ENCODE measurements around the gene ZNF132.
A peak's percentile ranks its signal among the peaks of the same experiment; 100 is the strongest.
"Not testable (repeated sequence)": the region's sequence is repeated elsewhere in the genome, so short reads cannot be mapped to it uniquely, and the experiment has no call there.

Gene ZNF132

DNA sequence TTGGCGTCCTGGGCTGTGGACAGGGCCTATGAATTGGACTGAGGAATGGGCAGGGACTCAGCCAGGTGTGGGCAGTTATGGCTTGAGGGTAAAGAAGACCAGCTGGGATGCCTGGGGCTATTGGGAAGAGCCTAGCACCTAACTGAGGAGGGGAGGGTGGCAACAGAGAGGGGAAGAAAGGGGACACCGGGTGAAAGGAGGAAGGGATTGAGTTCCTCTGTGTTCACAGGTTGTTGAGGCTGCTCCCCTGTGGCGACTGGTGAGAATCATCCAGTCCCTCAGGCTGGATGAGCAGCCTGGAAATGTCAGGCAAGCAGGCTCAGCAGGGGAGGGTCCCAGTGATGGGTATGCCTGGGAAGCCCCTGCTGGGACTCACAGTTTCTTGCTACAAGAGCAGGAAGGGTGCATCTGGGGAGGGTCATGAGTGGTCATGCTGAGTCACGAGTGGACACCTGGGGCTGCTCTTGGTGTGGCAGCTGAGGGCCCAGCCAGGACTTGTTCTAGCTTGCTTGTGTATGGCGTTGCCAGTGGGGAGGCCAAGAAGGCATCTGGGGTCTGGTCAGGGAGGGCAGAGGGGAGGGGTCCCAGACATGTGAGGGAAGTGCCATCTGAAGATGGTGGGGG, 28.4 kb upstream of the ZNF132 start:
- DNase-seq (ENCODE audit: low read depth in 2 of 3, low spot score in 2 of 3): no peak

DNA sequence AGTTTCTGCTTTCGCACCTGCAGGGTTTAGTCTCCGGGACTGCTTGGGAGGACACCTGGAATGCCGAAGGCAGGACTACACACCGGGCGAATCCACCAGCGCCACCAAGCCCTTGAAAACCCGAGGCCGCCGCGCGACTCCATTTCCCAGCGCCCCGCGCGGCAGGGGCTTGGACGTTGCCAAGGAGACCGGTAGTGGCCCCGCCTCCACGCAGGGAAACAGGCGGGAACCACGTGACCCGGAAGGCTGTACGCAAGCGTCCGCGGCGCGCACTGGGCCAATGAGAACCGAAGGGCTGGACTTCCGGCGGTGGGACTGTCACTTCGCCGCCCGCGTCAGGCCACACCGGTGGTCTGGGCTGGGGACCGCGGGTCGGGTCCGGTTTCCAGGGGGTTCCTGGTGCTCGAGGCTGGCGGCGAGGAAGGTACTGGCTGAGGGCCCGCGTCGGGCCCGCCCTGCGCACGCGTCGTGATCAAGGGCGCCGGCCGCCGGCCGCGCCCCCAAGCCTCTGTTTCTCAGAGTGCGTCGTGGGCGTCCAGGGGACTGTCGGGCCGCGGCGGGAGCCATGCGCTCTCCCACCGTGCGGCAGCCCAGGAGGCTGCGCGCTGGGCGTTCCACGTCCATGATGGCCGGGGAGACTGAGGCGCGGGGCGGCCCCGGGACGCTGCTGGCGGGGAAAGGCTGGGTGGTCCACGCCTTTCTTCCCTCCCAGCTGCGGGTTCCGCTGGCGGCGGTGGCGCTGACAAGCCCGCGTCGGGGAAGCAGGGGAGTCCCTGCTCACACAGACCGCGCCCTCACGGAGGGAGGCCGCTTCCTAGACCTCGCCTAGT, 27.0 kb upstream of the ZNF132 start, which contains the start of gene ZNF324:
Gene ZNF324, plus strand, starts transcription at position 321 of the 830 bp plus-strand sequence. CDS start 2,106 bp downstream, outside the sequence.
- DNase-seq (ENCODE audit: low read depth in 2 of 3, low spot score in 2 of 3): peak; percentile 94 to 96 (median 95)

DNA sequence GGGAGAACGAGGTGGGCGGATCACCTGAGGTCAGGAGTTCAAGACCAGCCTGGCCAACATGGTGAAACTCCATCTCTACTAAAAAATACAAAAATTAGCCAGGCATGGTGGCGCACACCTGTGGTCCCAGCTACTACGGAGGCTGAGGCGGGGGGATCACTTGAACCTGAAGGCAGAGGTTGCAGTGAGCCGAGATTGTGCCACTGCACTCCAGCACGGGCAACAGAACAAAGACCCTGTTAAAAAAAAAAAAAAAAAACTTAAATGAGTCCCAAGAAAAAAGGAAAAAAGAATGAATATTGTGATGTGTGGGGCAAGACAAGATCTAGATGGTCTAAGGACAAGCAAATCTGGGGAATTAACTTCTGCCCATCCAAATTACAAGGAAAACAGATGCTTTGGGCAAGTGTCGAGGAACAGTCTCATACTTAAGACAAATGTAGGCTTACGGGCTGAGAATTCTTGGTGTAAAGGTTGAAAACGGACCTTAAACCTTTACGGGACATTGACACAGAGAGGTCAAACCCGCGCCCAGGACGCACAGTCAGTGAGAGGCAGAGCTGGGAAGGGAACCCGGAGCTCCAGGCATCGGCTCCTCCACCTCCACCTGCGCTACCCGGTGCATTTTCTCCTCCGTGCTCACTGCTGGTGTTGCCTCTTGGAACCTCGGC, 26.3 kb upstream of the ZNF132 start:
- DNase-seq (ENCODE audit: low read depth in 2 of 3, low spot score in 2 of 3): no peak

DNA sequence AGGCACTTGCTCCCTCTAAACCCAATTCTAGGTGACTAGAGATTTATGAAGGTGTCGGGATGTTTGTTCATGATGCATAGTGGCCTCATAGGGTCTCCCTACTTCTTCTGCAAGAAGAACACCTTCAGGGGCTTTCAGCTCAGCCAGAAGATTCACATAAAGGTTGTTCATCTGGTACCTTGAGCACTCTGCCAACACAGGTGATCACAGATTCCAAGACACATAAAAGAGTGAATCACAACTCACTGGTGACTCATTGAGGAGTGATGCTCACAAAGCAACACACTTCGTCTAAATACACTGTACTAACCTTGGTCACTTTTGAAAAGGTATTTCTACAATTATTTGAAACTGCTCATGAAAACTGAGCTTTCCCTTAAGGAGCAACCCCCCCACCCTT, 20.1 kb upstream of the ZNF132 start:
- DNase-seq (ENCODE audit: low read depth in 2 of 3, low spot score in 2 of 3): no peak

DNA sequence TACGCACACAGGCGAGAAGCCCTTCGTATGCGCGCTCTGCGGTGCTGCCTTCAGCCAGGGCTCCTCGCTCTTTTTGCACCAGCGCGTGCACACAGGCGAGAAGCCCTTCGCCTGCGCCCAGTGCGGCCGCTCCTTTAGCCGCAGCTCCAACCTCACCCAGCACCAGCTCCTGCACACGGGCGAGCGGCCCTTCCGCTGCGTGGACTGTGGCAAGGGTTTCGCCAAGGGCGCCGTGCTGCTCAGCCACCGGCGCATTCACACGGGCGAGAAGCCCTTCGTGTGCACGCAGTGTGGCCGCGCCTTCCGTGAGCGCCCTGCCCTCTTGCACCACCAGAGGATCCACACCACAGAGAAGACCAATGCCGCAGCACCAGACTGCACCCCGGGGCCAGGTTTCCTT, 16.2 kb upstream of the ZNF132 start:
- no peak for DNase-seq (ENCODE audit: low read depth in 2 of 3, low spot score in 2 of 3)

DNA sequence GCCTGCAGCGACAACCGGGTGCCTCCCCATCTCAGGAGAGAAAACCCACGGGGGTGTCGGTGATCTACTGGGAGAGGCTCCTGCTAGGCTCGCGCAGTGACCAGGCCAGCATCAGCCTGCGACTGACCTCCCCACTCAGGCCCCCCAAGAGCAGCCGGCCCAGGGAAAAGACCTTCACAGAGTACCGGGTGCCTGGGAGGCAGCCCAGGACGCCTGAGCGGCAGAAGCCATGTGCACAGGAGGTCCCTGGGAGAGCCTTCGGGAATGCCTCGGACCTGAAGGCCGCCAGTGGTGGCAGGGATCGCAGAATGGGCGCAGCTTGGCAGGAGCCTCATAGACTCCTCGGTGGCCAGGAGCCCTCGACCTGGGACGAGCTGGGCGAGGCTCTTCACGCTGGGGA, 15.4 kb upstream of the ZNF132 start:
- no peak for DNase-seq (ENCODE audit: low read depth in 2 of 3, low spot score in 2 of 3)

DNA sequence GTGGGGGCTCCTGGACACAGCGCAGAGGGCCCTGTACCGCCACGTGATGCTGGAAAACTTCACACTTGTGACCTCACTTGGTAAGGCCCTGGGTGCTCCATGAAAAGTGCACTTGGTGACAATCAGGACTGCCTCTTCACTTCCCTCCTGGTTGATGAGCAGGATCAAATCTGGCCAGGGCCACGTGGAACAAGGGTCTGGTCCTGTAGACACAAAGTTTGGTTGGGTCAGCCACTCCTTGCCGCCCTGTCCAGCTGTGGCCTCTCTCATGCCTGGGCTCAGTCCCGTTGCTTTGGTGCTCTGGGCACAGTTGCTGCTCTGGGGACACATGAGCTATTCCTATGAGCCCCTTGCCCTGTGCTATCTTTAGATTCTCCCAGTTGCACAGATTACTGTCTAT, 13.8 kb upstream of the ZNF132 start:
- no peak for DNase-seq (ENCODE audit: low read depth in 2 of 3, low spot score in 2 of 3)

DNA sequence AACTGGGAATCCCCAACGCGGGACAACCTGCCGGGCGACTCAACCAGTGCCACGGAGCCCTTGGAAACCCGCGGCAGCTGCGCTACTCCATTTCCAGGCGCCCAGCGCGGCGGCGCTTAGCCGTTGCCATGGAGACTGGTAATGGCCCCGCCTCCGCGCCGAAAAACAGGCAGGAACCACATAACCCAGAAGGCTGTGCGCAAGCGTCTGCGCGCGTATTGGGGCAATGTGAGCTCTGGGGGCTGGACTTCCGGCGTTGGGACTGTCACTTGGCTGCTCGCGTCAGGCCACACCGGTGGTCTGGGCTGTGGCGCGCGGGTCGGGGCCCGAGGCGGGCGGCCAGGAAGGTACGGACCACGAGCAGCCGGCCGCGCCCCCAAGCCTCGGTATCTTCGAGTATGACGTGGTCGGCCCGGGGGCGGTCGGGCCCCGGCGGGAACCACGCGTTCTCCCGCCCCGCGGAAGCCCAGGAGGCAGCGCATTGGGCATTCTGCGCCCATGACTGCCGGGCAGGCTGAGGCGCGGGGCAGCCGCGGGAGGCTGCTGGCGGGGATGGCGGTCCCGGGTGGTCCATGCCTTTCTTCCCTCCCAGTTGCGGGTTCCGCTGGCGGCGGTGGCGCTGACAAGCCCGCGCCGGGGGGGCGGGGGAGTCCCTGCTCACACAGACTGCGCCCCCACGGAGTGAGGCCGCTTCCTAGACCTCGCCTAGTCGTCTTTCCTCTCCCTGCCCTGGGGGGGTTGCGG, 11.6 kb upstream of the ZNF132 start, which contains the start of gene ZNF324B:
Gene ZNF324B, plus strand, starts transcription at position 265 of the 744 bp plus-strand sequence. CDS start 2,080 bp downstream, outside the sequence.
- peak; percentile 82 to 92 (median 86) for DNase-seq (ENCODE audit: low read depth in 2 of 3, low spot score in 2 of 3)

DNA sequence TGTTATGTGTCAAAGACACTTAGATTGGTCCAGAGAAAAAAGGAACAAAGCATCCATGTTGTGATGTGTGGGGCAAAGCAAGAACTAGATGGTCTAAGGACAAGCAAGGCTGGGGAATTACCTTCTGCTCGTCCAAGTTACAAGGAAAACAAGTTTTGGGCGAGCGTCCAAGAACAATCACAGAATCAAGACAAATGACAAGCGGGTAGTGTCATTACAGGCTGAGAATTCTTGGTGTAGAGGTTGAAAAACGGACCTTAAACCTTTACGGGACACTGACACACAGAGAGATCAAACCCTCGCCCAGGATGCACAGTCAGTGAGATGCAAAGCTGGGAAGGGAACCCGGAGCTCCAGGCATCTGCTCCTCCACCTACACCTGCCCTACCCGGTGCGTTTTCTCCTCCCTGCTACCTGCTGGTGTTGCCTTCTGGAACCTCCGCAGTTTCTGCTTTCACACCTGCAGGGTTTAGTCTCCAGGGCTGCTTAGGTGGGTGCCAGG, 11.0 kb upstream of the ZNF132 start:
- no peak for DNase-seq (ENCODE audit: low read depth in 2 of 3, low spot score in 2 of 3)

DNA sequence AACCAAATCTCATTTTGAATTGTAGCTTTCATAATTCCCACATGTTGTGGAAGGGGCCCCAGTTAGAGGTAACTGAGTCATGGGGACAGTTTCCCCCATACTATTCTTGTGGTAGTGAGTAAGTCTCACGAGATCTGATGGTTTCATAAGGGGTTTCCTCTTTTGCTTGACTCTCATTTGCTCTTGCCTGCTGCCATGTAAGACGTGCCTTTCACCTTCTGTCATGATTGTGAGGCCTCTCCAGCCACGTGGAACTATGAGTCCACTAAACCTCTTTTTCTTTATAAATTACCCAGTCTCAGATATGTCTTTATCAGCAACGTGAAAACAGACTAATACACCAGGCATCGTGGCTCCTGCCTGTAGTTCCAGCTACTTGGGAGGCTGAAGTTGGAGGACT, 10.0 kb upstream of the ZNF132 start:
- DNase-seq (ENCODE audit: low read depth in 2 of 3, low spot score in 2 of 3): not testable (repeated sequence)

DNA sequence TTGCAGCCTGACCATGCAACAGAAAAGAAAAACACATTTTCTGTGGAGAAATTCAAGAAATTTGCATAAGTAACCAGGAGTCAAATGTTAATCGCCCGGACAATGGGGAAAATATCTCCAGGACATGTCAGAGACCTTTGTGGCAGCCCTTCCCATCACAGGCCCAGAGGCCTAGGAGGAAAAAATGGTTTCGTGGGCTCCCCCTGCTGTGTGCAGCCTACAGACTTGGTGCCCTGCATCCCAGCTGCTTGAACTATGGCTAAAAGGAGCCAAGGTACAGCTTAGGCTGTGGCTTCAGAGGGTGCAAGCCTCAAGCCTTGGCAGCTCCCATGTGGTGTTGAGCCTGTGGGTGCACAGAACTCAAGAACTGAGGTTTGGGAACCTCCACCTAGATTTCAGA, 8.9 kb upstream of the ZNF132 start:
- not testable (repeated sequence) for DNase-seq (ENCODE audit: low read depth in 2 of 3, low spot score in 2 of 3)

DNA sequence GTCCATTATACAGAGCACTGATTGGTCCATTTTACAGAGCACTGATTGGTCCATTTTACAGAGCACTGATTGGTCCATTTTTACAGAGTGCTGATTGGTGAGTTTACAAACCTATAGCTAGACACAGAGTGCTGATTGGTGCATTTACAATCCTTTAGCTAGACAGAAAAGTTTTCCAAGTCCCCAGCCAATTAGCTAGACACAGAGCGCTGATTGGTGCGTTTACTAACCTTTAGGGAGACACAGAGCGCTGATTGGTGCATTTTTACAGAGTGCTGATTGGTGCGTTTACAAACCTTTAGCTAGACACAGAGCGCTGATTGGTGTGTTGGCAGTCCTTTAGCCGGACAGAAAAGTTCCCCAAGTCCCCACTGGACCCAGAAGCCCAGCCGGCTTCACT, 3.0 kb upstream of the ZNF132 start:
- DNase-seq (ENCODE audit: low read depth in 2 of 3, low spot score in 2 of 3): not testable (repeated sequence)

DNA sequence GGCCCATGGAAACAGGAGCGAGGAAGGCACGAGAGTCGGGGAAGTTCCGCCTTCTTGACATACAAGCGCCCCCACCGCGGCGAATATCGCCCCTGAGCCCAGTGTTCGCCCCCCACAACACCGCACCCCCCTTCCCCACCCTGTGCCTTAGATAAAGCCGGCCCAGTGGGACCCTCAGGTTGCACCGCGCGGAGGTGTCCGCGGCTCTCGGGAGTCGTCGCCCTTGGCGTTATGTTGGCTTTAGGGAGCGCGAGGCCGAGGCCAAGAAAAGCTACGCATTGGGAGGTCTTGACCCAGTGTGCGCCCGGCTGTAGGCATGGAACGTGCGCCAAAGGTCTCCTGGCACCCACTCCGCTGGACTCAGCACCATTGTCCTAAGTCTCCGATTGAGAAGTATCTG, 603 bp upstream of the ZNF132 start:
- DNase-seq (ENCODE audit: low read depth in 2 of 3, low spot score in 2 of 3): no peak

DNA sequence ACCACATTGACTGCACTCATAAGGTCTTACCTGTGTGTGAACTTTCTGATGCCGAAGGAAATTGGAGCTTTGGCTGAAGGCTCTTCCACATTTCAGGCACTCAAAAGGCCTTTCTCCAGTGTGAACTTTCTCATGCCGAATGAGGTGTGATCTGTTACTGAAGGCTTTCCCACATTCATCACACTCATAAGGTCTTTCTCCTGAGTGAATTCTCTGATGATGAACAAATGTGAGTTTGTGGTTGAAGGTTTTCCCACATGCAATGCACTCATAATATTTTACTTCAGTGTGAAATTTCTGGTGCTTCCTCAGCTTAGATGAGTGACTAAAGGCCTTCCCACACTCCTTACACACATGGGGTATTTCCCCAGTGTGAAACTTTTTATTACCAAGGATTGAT, 5.7 kb downstream of the ZNF132 start:
- DNase-seq (ENCODE audit: low read depth in 2 of 3, low spot score in 2 of 3): no peak

DNA sequence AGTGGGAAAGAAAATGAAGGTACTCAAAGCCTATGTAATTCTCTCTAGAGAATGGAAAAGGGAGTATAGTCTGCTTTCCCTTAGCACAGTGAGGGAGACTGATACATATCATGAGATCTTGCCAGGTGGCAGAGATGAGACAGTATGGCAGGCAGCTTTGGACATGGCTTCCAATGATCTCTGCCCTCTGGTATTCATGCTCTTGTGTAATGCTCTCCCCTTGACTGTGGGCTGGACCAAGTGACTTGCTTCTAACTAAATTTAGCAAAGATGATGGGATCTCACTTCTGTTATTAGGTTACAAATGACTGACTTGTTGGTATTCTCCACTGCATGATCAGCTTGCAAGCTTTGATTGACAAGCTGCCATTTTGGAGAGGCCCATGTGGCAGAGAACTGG, 10.2 kb downstream of the ZNF132 start:
- no peak for DNase-seq (ENCODE audit: low read depth in 2 of 3, low spot score in 2 of 3)

DNA sequence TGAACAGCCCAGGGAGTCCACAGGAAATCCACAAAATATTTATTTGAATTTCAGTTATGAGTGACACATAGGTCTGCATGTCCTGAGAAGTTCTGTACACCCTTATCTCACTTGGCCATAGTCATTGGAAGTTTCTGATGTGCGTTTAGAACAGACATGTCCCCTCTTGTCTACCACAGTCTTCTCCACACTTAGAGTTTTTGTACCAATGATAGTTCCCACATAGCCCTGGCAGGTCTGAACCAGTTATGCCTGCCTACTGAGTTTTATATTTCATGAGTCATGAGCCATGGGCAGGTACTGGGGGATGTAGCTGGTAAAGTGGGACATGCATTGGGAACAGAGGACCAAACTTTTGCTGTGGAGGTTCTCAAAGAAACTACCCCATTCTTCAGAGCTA, 11.3 kb downstream of the ZNF132 start:
- DNase-seq (ENCODE audit: low read depth in 2 of 3, low spot score in 2 of 3): no peak

DNA sequence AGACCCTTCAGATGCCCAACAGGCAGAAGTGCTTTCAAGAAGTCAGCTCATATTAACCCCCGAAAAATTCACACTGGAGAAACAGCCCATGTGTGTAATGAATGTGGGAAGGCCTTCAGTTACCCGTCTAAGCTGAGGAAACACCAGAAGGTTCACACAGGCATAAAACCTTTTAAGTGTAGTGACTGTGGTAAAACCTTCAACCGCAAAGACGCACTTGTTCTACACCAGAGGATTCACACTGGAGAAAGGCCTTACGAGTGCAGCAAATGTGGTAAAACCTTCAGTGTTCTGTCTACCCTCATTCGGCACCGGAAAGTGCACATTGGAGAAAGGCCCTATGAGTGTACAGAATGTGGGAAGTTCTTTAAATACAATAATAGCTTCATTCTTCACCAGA, 22.9 kb downstream of the ZNF132 start:
- DNase-seq (ENCODE audit: low read depth in 2 of 3, low spot score in 2 of 3): no peak

DNA sequence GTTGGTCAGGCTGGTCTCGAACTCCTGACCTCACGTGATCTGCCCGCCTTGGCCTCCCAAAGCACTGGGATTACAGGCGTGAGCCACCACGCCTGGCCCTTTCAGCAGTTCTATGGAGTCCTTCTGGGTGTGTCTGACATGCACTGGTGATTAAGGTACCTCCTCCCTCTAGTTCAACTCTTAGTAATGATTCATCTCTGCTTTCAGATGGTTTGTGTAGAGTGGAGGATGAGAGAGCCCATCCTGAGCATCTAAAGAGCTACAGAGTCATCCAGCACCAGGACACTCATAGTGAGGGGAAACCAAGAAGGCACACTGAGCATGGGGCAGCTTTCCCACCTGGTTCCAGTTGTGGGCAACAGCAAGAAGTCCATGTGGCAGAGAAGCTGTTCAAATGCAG, 23.3 kb downstream of the ZNF132 start:
- DNase-seq (ENCODE audit: low read depth in 2 of 3, low spot score in 2 of 3): no peak

DNA sequence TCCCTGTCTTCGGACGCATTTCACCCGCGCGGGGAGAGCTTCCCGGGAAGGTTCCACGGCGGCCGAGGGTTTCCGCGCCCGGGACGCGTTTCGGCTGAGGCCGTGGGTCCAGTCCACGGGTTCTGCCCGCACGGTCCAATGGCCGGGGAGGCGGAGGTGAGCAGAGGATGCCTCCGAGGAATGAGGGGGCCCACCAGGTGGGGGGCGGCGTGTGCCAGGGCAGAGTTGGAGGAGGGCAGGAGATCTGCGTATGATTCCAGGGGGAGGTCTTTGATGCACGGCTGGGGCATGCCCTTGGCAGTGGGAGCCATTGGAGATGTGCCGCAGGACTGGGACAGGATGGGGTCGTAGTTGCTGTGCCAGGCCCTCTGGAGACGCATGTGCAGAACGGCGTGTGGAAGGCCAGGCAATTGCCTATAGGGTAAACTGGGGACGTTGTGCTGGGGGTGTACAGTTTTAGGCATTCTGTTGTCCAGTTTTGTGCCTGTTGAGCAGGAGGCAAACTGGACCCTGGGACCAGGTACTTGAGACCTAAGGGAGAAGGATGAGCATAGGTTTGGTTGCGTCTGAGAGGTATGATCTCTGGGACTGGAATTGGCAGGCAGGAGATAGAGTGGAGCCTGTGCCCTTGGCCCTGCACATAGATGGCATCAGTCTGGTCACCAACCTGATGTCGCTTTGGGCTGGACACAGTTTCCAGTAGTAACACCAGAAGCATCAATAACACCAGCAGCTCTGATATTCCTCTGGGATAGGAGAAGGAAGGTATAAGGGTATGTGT, 30.8 kb downstream of the ZNF132 start:
- no peak for DNase-seq (ENCODE audit: low read depth in 2 of 3, low spot score in 2 of 3)

Measured in activated CD8-positive, alpha-beta memory T cell treated with anti-CD3 and anti-CD28 coated beads for 48 hours (primary cell).